Ovary (tissue), 1 donor: Measurements from ENCODE around the gene PPM1B.

Experiments
- EP300 ChIP-seq: sonication (generic); formaldehyde crosslinking; IDR thresholded peaks from one replicate; pipeline ENCODE4 v1.6.1; 2017; ENCODE audit warnings: antibody characterized with exemption
- POLR2A ChIP-seq: fragments of 450-650 bp; IDR thresholded peaks from one replicate; pipeline ENCODE4 v1.6.1; 2017; ENCODE audit warnings: antibody characterized with exemption, mild to moderate bottlenecking, moderate library complexity

DNA sequence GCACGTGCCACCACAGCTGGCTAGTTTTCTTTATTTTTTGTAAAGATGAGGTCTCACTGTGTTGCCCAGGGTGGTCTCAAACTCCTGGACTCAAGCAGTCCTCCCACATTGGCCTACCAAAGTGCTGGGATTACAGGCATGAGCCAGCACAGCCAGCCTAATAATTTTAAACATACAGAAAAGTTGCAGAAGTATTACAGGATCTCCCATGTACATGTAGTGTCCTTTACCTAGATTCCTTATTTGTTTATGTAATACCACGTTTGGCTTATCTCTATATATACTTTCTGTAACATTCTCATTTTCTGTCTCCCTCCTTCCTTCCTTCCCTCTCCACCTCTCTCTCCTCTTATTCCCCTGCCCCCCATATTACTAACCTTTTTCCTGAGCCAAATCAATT, 41.7 kb downstream of the PPM1B start:
- no peak for TF ChIP-seq EP300
- TF ChIP-seq POLR2A: no peak
